Suprapubic skin (tissue), 4 donors: ENCODE data around the gene ABCA12. TPM values are rescaled to one million over a fixed set of nuclear protein-coding genes. Genes with fewer than 3 reads are reported as not detected.

Source experiments
- DNase-seq, 2 donors: peaks; one replicate each; pipeline ENCODE4 v3.0.0-alpha.2; 2019; ENCODE audit warnings: low spot score in 2 of 2
- H3K27ac ChIP-seq: fragments of 200-600 bp; sonication (generic); one replicate; pipeline ENCODE4 v1.5.1; 2019
- H3K27me3 ChIP-seq: fragments of 200-600 bp; sonication (generic); one replicate; pipeline ENCODE4 v1.5.1; 2019
- H3K36me3 ChIP-seq: fragments of 200-600 bp; sonication (generic); one replicate; pipeline ENCODE4 v1.5.1; 2019
- H3K4me1 ChIP-seq: fragments of 200-600 bp; sonication (generic); one replicate; pipeline ENCODE4 v1.5.1; 2019
- H3K4me3 ChIP-seq: fragments of 200-600 bp; sonication (generic); one replicate; pipeline ENCODE4 v1.5.1; 2019; ENCODE audit warnings: mild to moderate bottlenecking
- H3K9me3 ChIP-seq: fragments of 200-600 bp; sonication (generic); one replicate; pipeline ENCODE4 v1.5.1; 2019
- EP300 ChIP-seq: sonication (generic); formaldehyde crosslinking; IDR thresholded peaks from one replicate; pipeline ENCODE4 v1.6.1; 2017; ENCODE audit warnings: antibody characterized with exemption
- POLR2A ChIP-seq, 2 donors: fragments of 450-650 bp; IDR thresholded peaks; one replicate each; pipeline ENCODE4 v1.6.1; 2017; ENCODE audit warnings: antibody characterized with exemption in 2 of 2, mild to moderate bottlenecking in 2 of 2, moderate library complexity in 2 of 2
- POLR2AphosphoS5 ChIP-seq, 3 donors: sonication (generic); formaldehyde crosslinking; IDR thresholded peaks; one replicate each; pipeline ENCODE4 v1.6.1; 2017; ENCODE audit warnings: antibody characterized with exemption in 3 of 3
- WGBS: methylation state at CpG from one replicate; pipeline ENCODE4 v1.1.5; 2018; 5-methylcytosine and 5-hydroxymethylcytosine counted together
- total RNA-seq, 4 donors: library from RNA; depleted of rRNA; stranded (reverse); fragments of >200 nt; gene quantifications; one replicate each; pipeline ENCODE4 v1.1.0, GENCODE V29; 2016
- TF ChIP-seq, protein P1 (sequence below), 2 donors: fragments of 200-600 bp in 1 of 2; fragments of 450-650 bp in 1 of 2; sonication (generic) in 1 of 2; IDR thresholded peaks; one replicate each; pipeline ENCODE4 v1.5.1; 2016 to 2019; ENCODE audit warnings: antibody characterized with exemption in 2 of 2, mild to moderate bottlenecking in 1 of 2, moderate library complexity in 1 of 2

The ABCA12 gene
- total RNA-seq, 4 donors from 2014 or later = 55.9 to 98.4 (median 65.9) TPM

DNA sequence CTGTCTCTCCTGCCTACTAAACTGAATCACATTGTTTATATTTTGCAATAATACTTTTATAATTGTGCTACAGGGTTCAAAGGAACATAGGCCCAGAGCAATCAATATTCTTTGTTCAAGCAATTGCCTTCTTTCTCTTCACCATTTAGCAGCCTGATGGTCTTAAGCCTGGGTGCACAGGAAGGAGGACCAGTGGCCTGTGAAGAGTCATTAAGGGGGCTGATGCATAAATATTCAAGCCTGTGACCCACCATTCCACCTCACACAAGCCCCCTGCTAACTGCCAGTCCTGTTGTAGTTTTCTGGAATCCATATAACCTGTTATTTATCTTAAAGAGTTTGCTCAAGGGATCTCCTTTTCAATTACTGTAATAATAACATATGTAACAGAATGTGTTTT lies 56.0 kb downstream of the ABCA12 start:
- no peaks in the 10 kb centered on the region for H3K27me3 ChIP-seq
- DNase-seq = no peak
- no peaks in the 10 kb centered on the region for H3K4me1 ChIP-seq
- H3K9me3 ChIP-seq = no peaks in the 10 kb centered on the region
- H3K4me3 ChIP-seq = no peak overlapping the region
- H3K27ac ChIP-seq = no peak overlapping the region
- TF ChIP-seq, protein P1, sequence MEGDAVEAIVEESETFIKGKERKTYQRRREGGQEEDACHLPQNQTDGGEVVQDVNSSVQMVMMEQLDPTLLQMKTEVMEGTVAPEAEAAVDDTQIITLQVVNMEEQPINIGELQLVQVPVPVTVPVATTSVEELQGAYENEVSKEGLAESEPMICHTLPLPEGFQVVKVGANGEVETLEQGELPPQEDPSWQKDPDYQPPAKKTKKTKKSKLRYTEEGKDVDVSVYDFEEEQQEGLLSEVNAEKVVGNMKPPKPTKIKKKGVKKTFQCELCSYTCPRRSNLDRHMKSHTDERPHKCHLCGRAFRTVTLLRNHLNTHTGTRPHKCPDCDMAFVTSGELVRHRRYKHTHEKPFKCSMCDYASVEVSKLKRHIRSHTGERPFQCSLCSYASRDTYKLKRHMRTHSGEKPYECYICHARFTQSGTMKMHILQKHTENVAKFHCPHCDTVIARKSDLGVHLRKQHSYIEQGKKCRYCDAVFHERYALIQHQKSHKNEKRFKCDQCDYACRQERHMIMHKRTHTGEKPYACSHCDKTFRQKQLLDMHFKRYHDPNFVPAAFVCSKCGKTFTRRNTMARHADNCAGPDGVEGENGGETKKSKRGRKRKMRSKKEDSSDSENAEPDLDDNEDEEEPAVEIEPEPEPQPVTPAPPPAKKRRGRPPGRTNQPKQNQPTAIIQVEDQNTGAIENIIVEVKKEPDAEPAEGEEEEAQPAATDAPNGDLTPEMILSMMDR (IDR thresholded peaks at IDR 0.05) = no peak
- no peak for TF ChIP-seq POLR2A (IDR thresholded peaks at IDR 0.05)
- TF ChIP-seq EP300 = no peak
- no peak for TF ChIP-seq POLR2AphosphoS5 (IDR thresholded peaks at IDR 0.05)
- no peaks in the 10 kb centered on the region for H3K36me3 ChIP-seq

DNA sequence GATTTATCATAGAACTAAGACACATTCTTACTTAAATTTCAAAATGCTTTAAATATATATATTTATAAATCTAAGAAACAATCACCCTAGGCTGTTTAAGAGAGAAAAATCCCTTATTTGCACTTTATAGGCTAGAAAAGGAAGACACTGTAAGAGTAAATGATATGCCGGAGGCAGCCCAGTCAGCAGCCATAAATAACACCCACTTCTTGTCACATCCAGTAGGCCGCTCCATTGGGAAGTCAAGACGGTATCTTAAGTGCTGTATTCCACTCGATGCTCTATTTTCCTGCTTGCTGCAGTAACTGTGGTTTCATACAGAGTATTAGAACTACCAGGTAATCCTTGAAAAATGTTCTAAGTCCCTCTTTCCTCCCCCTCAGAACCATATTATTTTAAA lies 57.9 kb downstream of the ABCA12 start:
- no peak for DNase-seq
- no peaks in the 10 kb centered on the region for H3K27me3 ChIP-seq
- no peaks in the 10 kb centered on the region for H3K9me3 ChIP-seq
- 58% methylated on average over 4 of the region's 4 CpGs for WGBS
- no peak overlapping the region for H3K27ac ChIP-seq
- no peaks in the 10 kb centered on the region for H3K36me3 ChIP-seq
- H3K4me1 ChIP-seq = no peaks in the 10 kb centered on the region
- H3K4me3 ChIP-seq = no peak overlapping the region
- TF ChIP-seq EP300 = no peak
- no peak for TF ChIP-seq POLR2AphosphoS5 (IDR thresholded peaks at IDR 0.05)

DNA sequence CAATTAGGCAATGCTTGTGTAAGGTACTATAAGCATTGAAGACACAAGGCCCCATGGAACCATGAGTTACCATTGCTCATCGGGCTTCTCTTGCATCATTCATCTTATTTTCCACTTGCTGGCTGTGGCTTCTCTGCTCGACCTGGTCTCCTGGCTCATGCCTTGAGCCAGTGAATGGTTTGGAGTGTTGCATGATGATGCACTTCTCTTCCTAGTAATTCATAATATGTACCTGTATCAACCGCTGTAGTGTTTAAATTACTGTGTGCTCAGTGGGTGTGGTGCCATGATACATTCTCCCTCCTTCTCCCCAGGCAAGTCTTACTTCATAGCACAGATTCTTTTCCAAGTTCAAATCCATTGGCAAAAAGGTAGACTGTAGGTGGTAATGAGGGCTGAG lies 66.8 kb downstream of the ABCA12 start:
- no peaks in the 10 kb centered on the region for H3K36me3 ChIP-seq
- no peak overlapping the region for H3K4me3 ChIP-seq
- H3K27ac ChIP-seq = peak overlapping the region; percentile 64
- no peak for DNase-seq
- WGBS = 47% methylated on average over 3 of the region's 3 CpGs
- H3K27me3 ChIP-seq = no peaks in the 10 kb centered on the region
- H3K4me1 ChIP-seq = peaks cover 9% of the 10 kb centered on the region
- TF ChIP-seq POLR2AphosphoS5 (IDR thresholded peaks at IDR 0.05) (peak in 2 of 3 donors; percentile 17 to 52), POLR2A (IDR thresholded peaks at IDR 0.05) (no peak)
- no peaks in the 10 kb centered on the region for H3K9me3 ChIP-seq

DNA sequence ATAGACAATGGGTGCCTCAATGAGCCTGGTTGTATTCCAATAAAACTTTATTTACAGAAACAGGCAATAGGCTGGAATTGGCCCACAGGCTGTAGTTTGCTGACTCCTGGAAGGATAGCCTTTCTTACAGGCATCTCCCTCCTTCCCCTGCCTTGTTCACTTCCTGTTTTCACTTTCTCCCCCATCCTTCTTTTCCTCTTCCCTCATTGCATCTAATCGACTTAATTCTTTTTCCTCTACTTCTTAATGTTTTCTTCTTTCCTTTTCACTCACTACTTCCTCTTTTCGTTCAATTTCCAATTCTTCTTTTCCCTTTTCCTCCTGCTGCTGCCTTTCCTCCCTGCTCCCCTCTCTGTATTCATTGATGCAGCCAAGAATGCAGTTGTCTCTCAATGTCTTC lies 70.0 kb downstream of the ABCA12 start:
- WGBS = 73% methylated on average over 2 of the region's 2 CpGs
- H3K4me3 ChIP-seq = no peak overlapping the region
- no peak for DNase-seq
- no peaks in the 10 kb centered on the region for H3K36me3 ChIP-seq
- H3K27me3 ChIP-seq = no peaks in the 10 kb centered on the region
- peaks cover 9% of the 10 kb centered on the region for H3K4me1 ChIP-seq
- no peak overlapping the region for H3K27ac ChIP-seq
- TF ChIP-seq, protein P1 (IDR thresholded peaks at IDR 0.05) = no peak
- TF ChIP-seq POLR2A (IDR thresholded peaks at IDR 0.05) (no peak), EP300 (no peak), POLR2AphosphoS5 (IDR thresholded peaks at IDR 0.05) (no peak)
- no peaks in the 10 kb centered on the region for H3K9me3 ChIP-seq

DNA sequence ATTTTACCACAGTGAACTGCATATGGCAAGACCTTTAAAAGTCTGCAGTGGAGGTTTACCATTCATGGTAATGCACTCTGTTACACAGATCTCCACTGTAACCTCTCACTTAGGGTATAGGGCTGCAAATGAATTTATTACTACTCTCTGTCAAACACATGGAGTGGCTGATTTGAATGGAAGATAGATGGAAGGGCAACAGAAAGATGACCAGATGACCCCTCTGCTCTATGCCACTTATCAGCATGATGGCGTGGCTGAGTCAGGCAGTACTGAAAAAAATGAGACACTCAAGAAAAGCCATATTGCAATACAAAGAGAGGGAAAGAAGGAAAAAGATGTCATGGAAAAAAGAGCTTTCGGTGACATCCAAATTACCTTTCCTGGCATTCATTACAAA lies 72.3 kb downstream of the ABCA12 start:
- H3K9me3 ChIP-seq = no peaks in the 10 kb centered on the region
- H3K27me3 ChIP-seq = no peaks in the 10 kb centered on the region
- peaks cover under 1% of the 10 kb centered on the region for H3K4me1 ChIP-seq
- DNase-seq = no peak
- WGBS = 88% methylated on average over 2 of the region's 2 CpGs
- TF ChIP-seq POLR2AphosphoS5 (IDR thresholded peaks at IDR 0.05) (no peak), POLR2A (IDR thresholded peaks at IDR 0.05) (no peak), EP300 (no peak)
- TF ChIP-seq, protein P1 (IDR thresholded peaks at IDR 0.05) = no peak
- no peak overlapping the region for H3K27ac ChIP-seq
- H3K36me3 ChIP-seq = no peaks in the 10 kb centered on the region
- H3K4me3 ChIP-seq = no peak overlapping the region

DNA sequence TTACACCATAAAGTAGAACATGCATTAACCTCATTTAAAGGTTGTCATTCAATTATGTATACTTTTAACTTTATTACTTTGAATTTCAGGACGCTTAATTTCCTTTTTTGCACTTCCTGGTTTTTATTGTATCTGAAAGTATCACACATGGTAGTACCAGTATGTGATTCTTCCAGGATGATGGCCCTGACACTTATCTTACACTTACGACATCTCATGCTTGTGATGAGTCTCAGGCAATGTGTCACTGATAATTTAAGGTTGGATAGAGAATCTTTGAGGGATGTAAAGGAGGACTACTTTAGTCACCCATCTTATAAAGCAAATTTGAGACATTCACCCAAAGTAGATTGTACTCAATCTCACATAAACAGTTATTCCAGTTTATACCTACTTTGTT lies 74.9 kb downstream of the ABCA12 start:
- no peak for DNase-seq
- TF ChIP-seq POLR2AphosphoS5 (IDR thresholded peaks at IDR 0.05) = no peak
- TF ChIP-seq, protein P1 (IDR thresholded peaks at IDR 0.05) = no peak
- TF ChIP-seq EP300 = no peak
- TF ChIP-seq POLR2A (IDR thresholded peaks at IDR 0.05) = no peak
- 83% methylated on average over 2 of the region's 2 CpGs for WGBS
- Histone ChIP-seq H3K4me3 (no peak overlapping the region), H3K36me3 (no peaks in the 10 kb centered on the region), H3K4me1 (no peaks in the 10 kb centered on the region), H3K9me3 (no peaks in the 10 kb centered on the region), H3K27me3 (no peaks in the 10 kb centered on the region), H3K27ac (no peak overlapping the region)
